Natural killer cell (primary cell): Measurements from ENCODE around the gene RPS16. TPM values are rescaled to one million over a fixed set of nuclear protein-coding genes. Genes with fewer than 3 reads are reported as not detected.
A peak's percentile ranks its signal among the peaks of the same experiment; 100 is the strongest.

Experiments
- ATAC-seq, 3 donors: fragments of 150-1000 bp in 2 of 3; fragments of 200-7000 bp in 1 of 3; cut with Tn5 transposase; 1 replicate in 1 of 3; 2 replicates in 2 of 3; pipeline ENCODE4 v1.10.0; 2021; ENCODE audit warnings: mild to moderate bottlenecking in 2 of 3, moderate library complexity in 2 of 3
- DNase-seq, 2 donors: peaks; one replicate each; pipeline versions ENCODE4 v3.0.0 to v3.0.0-alpha.2; 2013 to 2021; ENCODE audit warnings: mixed read lengths in 1 of 2
- H3K27ac ChIP-seq: one replicate; pipeline ENCODE4 v1.5.1; 2013; ENCODE audit warnings: mild to moderate bottlenecking, low read length
- H3K27me3 ChIP-seq: one replicate; pipeline ENCODE4 v1.6.1; 2013; ENCODE audit warnings: low read length; ENCODE audit not compliant: control insufficient read depth, insufficient read depth
- H3K36me3 ChIP-seq: one replicate; pipeline ENCODE4 v1.6.1; 2013; ENCODE audit warnings: low read length; ENCODE audit not compliant: control insufficient read depth, insufficient read depth
- H3K4me1 ChIP-seq: one replicate; pipeline ENCODE4 v1.6.1; 2013; ENCODE audit warnings: low read length; ENCODE audit not compliant: control insufficient read depth, insufficient read depth
- H3K4me3 ChIP-seq: one replicate; pipeline ENCODE4 v1.5.1; 2013; ENCODE audit warnings: low read length
- H3K9me3 ChIP-seq: one replicate; pipeline ENCODE4 v1.6.1; 2013; ENCODE audit warnings: low read length; ENCODE audit not compliant: control insufficient read depth, insufficient read depth
- H3K27ac Mint-ChIP-seq, 2 donors: one replicate each; pipeline ENCODE4 v1.8.0; 2022; ENCODE audit warnings: mild to moderate bottlenecking in 2 of 2, mixed read lengths in 2 of 2, moderate library complexity in 1 of 2
- H3K27me3 Mint-ChIP-seq, 2 donors: one replicate each; pipeline ENCODE4 v1.8.0; 2022; ENCODE audit warnings: low read depth in 2 of 2, mixed read lengths in 2 of 2
- H3K36me3 Mint-ChIP-seq: one replicate; pipeline ENCODE4 v1.8.0; 2022; ENCODE audit warnings: mixed read lengths
- H3K4me1 Mint-ChIP-seq, 2 donors: one replicate each; pipeline ENCODE4 v1.8.0; 2022; ENCODE audit warnings: mixed read lengths in 2 of 2
- H3K4me3 Mint-ChIP-seq: one replicate; pipeline ENCODE4 v1.8.0; 2022; ENCODE audit warnings: mild to moderate bottlenecking, moderate library complexity, mixed read lengths
- H3K9me3 Mint-ChIP-seq, 2 donors: one replicate each; pipeline ENCODE4 v1.8.0; 2022; ENCODE audit warnings: mixed read lengths in 2 of 2
- WGBS: methylation state at CpG from one replicate; pipeline ENCODE4 v1.1.7; 2013; ENCODE audit warnings: missing lambda C conversion rate; ENCODE audit not compliant: insufficient coverage; 5-methylcytosine and 5-hydroxymethylcytosine counted together
- intact Hi-C: fragments of 100-400 bp; cut with micrococcal nuclease; formaldehyde crosslinking; loops from one replicate; pipeline ENCODE4 v1.14.2; 2022
- total RNA-seq, 4 donors: library from RNA; stranded (reverse); fragments of 120-200 nt in 1 of 4; gene quantifications; one replicate each; pipeline versions ENCODE4 v1.2.3 to v1.2.4, GENCODE V29; 2013 to 2022
- TF ChIP-seq, protein P1 (sequence below): fragments of 200-600 bp; IDR thresholded peaks from one replicate; pipeline ENCODE4 v1.8.0; 2022; ENCODE audit warnings: antibody characterized with exemption

Gene RPS16
- total RNA-seq, 3 donors from 2014 or later (not counting 1 experiment from before 2014, with no cell fraction given), result 1,227 to 1,543 (median 1,399) TPM

DNA sequence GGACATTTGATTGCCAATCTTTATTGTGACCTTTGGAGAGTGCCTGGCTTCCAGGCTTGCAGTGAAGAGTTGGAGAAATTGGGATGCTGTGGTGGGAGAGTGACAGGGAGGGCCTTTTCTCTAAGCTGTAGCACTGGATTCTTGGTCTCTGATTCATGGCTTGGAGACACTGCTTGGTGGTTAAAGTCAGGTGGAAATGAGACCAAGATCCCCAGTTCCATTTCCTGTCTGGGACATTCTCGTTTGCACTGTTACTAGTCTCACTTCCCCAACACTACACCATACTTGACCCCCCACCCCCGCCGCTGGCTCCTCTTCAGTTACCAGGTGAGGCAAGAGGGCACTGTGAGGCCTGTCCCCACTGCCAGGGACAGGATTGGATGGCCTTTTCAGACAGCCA is 12.5 kb upstream of the RPS16 start:
- TF ChIP-seq, protein P1, sequence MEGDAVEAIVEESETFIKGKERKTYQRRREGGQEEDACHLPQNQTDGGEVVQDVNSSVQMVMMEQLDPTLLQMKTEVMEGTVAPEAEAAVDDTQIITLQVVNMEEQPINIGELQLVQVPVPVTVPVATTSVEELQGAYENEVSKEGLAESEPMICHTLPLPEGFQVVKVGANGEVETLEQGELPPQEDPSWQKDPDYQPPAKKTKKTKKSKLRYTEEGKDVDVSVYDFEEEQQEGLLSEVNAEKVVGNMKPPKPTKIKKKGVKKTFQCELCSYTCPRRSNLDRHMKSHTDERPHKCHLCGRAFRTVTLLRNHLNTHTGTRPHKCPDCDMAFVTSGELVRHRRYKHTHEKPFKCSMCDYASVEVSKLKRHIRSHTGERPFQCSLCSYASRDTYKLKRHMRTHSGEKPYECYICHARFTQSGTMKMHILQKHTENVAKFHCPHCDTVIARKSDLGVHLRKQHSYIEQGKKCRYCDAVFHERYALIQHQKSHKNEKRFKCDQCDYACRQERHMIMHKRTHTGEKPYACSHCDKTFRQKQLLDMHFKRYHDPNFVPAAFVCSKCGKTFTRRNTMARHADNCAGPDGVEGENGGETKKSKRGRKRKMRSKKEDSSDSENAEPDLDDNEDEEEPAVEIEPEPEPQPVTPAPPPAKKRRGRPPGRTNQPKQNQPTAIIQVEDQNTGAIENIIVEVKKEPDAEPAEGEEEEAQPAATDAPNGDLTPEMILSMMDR, result no peak
- no peak for DNase-seq
- no peaks in the 10 kb centered on the region for H3K27me3 Mint-ChIP-seq
- H3K4me3 Mint-ChIP-seq, result no peak overlapping the region
- Histone ChIP-seq H3K4me3 (no peak overlapping the region), H3K27me3 (no peaks in the 10 kb centered on the region), H3K4me1 (peaks cover 62% of the 10 kb centered on the region), H3K27ac (peak overlapping the region; percentile 3), H3K9me3 (no peaks in the 10 kb centered on the region), H3K36me3 (peaks cover 9% of the 10 kb centered on the region)
- 48% methylated on average over 3 of the region's 3 CpGs for WGBS
- H3K36me3 Mint-ChIP-seq, result no peaks in the 10 kb centered on the region
- H3K27ac Mint-ChIP-seq, result peak overlapping the region; percentile 97 to 100
- no peaks in the 10 kb centered on the region for H3K9me3 Mint-ChIP-seq
- intact Hi-C loops, result no loop called here
- H3K4me1 Mint-ChIP-seq, result peaks cover 59 to 76% of the 10 kb centered on the region in 2 donors
- no peak for ATAC-seq

DNA sequence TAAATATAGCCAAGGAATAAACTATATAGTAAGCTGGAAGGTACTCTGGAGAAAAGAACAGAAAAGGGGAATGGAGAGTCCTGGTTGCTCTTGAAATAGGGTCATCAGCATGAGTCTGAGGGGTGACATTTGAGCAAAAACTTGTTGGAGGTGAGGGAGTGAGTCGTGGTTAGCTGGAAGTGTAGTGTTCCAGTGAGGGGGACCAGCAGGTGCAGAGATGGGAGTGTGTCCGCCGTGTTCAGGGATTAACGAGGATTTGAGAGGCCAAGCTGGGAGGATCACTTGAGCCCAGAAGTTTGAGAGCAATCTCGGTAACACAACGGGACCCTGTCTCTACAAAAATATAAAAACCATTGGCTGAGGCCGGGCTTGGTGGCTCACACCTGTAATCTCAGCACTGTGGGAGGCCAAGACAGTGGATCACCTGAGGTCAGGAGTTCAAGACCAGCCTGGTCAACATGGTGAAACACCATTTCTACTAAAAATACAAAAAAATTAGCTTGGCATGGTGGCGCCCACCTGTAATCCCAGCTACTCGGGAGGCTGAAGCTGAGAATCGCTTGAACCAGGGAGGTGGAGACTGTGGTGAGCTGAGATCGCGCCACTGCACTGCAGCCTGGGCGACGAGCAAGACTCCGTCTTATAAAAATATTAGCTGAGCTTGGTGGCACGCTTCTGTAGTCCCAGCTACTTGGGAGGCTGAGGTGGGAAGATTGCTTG is 10.8 kb upstream of the RPS16 start:
- Mint-ChIP-seq H3K4me1 (peaks cover 45 to 58% of the 10 kb centered on the region in 2 donors), H3K27me3 (no peaks in the 10 kb centered on the region), H3K4me3 (peak overlapping the region; percentile 98), H3K27ac (peak overlapping the region; percentile 97 to 100), H3K36me3 (no peaks in the 10 kb centered on the region), H3K9me3 (no peaks in the 10 kb centered on the region)
- ATAC-seq, result no peak
- H3K27me3 ChIP-seq, result no peaks in the 10 kb centered on the region
- no peaks in the 10 kb centered on the region for H3K9me3 ChIP-seq
- intact Hi-C loops, result no loop called here
- H3K4me1 ChIP-seq, result peaks cover 61% of the 10 kb centered on the region
- H3K36me3 ChIP-seq, result no peaks in the 10 kb centered on the region
- H3K27ac ChIP-seq, result peak overlapping the region; percentile 99
- DNase-seq, result no peak
- peak overlapping the region; percentile 99 for H3K4me3 ChIP-seq
- WGBS, result 84% methylated on average over 16 of the region's 16 CpGs
- TF ChIP-seq, protein P1, result no peak

DNA sequence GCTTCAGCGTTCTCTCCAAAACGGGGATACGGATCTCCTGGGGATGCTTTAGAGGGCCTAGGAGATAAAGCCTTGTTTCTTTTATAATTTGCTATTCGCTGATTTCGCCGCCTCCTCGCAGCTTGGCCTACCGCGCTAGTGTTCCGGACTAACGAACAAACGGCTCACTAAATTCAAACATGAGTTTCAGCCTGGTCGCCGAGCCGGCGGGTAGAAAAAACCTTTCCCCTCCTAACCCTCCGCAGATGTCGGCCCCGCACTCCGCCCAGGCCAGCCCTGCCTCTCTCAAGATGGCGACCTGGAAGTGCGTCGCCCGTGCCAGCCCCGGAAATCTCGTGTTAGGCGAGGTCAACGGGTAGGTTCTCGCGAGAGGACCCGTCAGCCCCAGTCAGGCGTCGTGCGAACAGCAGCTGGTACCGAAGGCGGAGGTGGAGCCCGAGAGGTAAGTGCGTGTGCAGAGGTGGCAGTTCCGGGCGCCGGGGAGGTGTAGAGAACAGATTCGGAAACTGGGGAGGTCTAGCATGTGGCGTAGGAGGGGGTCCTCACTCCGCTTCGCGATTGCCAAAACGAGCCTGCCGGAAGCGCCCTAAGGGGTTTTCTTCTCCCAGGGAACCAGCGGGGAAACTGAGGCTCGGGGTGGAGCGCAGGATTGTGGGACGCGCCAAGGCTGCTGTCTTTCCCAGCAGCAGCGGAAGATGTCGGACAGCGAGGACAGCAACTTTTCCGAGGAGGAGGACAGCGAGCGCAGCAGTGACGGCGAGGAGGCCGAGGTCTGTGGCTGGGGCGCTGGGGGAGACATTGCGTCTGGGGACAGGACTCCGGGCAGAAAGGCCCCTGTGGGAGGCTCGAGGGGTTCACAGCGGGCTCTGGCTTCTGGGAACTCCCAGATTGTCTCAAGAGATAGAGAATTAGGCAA is 9.7 kb upstream of the RPS16 start, which contains the start of gene SUPT5H:
Gene SUPT5H, plus strand, starts transcription at position 387 of the 916 bp plus-strand sequence. Its CDS starts 309 bp downstream, at position 696.
- Histone ChIP-seq H3K4me3 (peak within 1 kb of the TSS; percentile 99), H3K27me3 (no peaks in the 10 kb centered on the region), H3K36me3 (no peaks in the 10 kb centered on the region), H3K9me3 (no peaks in the 10 kb centered on the region), H3K27ac (peak within 1 kb of the TSS; percentile 99), H3K4me1 (peaks cover 56% of the 10 kb centered on the region)
- peak within 1 kb of the TSS; percentile 97 to 100 for H3K27ac Mint-ChIP-seq
- ATAC-seq (peak; percentile 93 to 98 (median 95)), DNase-seq (peak; percentile 96 to 100)
- H3K4me1 Mint-ChIP-seq, result peaks cover 41 to 54% of the 10 kb centered on the region in 2 donors
- no peaks in the 10 kb centered on the region for H3K27me3 Mint-ChIP-seq
- intact Hi-C loops, result loop anchor here (1.0 to 2.0 kb wide), 5 partner anchors 9 to 55 kb away; partner anchors contain the start of genes MED29, PAF1, PLEKHG2 and TIMM50
- no peaks in the 10 kb centered on the region for H3K9me3 Mint-ChIP-seq
- H3K4me3 Mint-ChIP-seq, result peak within 1 kb of the TSS; percentile 98
- no peaks in the 10 kb centered on the region for H3K36me3 Mint-ChIP-seq
- WGBS, result under 1% methylated on average over 68 of the region's 68 CpGs
- TF ChIP-seq, protein P1, result no peak
